ENCODE results near the gene HTT.

HTT gene

DNA sequence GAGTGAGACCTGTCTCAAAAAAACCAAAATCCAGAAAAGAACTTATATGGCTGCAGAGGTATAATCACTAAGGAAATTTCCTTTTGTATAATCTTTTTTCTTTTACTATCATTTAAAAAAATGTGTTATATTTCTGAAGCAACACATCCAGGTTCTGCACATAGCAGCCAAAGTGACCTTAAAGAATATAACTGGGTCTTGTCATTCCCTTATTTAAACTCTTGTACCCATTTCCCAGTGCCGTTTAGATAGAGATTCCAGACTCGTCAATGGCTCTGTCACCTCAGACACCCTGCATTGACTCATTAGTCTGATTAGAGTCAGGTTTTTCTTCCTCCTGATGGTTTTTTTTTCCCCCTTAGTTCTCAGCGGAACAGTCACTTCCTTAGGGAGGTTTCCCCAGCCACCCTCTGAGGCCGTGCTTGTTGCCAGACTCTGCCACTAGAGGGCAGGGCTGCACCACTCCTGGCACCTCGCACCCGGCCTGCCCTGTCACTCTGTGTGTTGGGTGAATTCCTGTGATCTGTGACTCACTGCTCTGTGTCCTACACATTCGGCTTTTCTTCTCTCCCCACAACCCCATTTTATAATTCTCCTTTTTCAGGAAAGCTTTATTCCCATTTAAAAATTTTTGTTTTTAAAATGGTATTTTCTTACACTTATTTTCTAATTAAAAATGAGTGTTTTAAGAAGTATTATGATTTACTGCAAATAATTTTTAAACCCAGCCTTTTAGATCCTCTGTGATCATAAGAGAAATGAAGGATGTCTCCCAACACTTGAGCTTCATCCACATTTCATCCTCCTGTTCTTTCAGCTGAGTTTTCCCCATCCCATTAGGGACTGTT is 32.1 kb downstream of the HTT start:
- peak; percentile 61 for DNase-seq (ENCODE audit: low read depth)
- TF ChIP-seq, protein P1, sequence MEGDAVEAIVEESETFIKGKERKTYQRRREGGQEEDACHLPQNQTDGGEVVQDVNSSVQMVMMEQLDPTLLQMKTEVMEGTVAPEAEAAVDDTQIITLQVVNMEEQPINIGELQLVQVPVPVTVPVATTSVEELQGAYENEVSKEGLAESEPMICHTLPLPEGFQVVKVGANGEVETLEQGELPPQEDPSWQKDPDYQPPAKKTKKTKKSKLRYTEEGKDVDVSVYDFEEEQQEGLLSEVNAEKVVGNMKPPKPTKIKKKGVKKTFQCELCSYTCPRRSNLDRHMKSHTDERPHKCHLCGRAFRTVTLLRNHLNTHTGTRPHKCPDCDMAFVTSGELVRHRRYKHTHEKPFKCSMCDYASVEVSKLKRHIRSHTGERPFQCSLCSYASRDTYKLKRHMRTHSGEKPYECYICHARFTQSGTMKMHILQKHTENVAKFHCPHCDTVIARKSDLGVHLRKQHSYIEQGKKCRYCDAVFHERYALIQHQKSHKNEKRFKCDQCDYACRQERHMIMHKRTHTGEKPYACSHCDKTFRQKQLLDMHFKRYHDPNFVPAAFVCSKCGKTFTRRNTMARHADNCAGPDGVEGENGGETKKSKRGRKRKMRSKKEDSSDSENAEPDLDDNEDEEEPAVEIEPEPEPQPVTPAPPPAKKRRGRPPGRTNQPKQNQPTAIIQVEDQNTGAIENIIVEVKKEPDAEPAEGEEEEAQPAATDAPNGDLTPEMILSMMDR (conservative IDR thresholded peaks at IDR 0.05; ENCODE audit: low read depth, low read length) = peak; percentile 99
- no peak overlapping the region for H3K4me3 ChIP-seq (ENCODE audit: low read length)

DNA sequence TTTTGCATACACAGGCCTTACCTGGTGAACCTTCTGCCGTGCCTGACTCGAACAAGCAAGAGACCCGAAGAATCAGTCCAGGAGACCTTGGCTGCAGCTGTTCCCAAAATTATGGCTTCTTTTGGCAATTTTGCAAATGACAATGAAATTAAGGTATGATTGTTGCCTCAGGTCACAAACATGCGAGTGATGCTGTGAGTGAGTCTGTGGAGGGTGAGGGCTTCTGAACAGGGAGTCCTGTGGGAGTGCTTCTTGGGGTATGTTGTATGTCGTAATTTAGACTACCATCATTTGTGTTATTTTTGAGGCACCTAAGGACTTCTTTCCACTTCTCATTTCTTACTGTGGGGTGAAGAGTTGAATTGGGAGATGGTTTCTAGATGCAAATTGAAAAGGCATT is 32.8 kb downstream of the HTT start:
- H3K4me3 ChIP-seq (ENCODE audit: low read length) = no peak overlapping the region
- no peak for DNase-seq (ENCODE audit: low read depth)
- TF ChIP-seq, protein P1 (conservative IDR thresholded peaks at IDR 0.05; ENCODE audit: low read depth, low read length) = no peak

DNA sequence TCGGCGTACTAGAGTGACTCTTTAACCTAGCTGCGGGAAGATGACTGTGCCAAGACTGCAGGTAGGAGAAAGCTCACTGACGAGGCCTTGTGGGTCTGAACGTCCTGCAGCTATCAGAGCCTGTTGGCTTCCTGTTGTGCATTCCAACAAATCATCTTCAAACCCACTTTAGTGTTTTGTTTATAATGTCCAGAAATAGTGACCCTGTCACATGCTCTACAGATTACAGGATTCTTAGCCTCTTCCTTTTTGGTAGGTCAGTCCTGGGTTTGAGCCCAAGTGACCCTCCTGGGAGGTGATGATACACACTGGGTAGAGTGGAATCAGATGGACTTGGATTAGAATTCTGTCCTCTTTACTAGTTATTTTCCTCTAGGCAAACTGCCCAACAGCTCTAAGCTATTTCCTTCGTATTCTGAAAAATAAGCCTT is 33.2 kb downstream of the HTT start:
- H3K4me3 ChIP-seq (ENCODE audit: low read length) = no peak overlapping the region
- TF ChIP-seq, protein P1 (conservative IDR thresholded peaks at IDR 0.05; ENCODE audit: low read depth, low read length) = no peak
- no peak for DNase-seq (ENCODE audit: low read depth)

DNA sequence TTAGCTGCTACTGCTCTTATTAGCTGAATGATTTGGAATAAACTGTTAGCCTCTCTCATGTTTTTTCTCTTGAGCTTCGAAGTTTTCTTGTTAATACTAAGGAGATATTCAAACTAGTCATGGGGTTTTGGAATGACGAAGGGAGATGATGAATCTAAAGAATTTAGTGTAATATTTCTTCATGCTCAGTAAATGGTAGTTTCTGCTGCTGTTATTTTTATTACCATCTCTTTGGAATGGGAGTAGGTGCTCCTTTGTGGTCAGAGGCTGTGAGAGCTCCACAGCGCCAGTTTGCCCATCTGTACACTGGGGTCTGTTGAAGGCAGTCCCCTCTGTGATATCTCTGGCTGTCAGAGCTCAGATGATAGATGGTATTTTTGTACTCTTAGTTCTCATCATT is 33.7 kb downstream of the HTT start:
- H3K4me3 ChIP-seq (ENCODE audit: low read length) = no peak overlapping the region
- DNase-seq (ENCODE audit: low read depth) = no peak
- TF ChIP-seq, protein P1 (conservative IDR thresholded peaks at IDR 0.05; ENCODE audit: low read depth, low read length) = no peak

DNA sequence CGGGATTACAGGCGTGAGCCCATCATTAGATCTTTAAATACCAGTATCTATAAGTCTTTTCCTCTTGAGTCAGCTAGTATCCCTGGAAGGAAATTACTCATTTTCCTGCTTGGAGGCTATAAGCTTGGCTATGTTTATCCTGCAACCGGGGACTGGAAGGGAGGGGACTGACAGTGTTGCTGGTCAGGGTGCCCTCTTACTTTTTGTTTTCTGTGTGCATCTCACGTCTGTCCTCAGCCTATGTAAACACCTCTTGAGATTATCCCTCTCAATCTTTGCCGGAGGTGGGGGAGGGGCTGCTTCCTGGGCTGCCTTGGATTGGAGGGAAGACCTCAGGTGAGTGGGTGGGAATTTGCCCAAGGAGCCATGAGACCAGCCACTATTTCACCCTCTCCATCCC is 37.0 kb downstream of the HTT start:
- TF ChIP-seq, protein P1 (conservative IDR thresholded peaks at IDR 0.05; ENCODE audit: low read depth, low read length) = no peak
- H3K4me3 ChIP-seq (ENCODE audit: low read length) = no peak overlapping the region
- no peak for DNase-seq (ENCODE audit: low read depth)

DNA sequence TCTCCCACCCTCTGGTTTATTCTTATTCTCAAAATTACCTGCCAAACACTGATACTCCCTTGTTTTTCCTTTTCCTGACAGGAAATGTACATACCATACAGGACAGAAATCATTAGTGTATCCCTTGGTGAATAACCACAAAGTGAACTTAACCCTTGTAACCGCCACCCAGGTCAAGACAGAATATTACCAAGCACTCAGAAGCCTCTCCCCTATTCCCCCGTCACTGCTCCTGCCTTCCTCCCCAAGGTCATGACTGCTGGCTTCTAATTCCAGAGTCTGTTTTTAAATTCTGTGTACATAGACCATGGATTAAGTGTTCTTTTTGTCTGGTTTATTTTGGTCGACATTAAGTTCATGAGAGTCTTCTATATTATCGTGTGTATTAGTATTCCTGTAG is 37.7 kb downstream of the HTT start:
- DNase-seq (ENCODE audit: low read depth) = no peak
- TF ChIP-seq, protein P1 (conservative IDR thresholded peaks at IDR 0.05; ENCODE audit: low read depth, low read length) = no peak
- H3K4me3 ChIP-seq (ENCODE audit: low read length) = no peak overlapping the region
